Measurements from ENCODE around the gene NECTIN1. TPM values are rescaled to one million over a fixed set of nuclear protein-coding genes. Genes with fewer than 3 reads are reported as not detected.
A peak's percentile ranks its signal among the peaks of the same experiment; 100 is the strongest.

The NECTIN1 gene
- total and polyA plus RNA-seq, 4 donors = 4.7 to 18.3 (median 7.3) TPM

- TF ChIP-seq, protein P1, sequence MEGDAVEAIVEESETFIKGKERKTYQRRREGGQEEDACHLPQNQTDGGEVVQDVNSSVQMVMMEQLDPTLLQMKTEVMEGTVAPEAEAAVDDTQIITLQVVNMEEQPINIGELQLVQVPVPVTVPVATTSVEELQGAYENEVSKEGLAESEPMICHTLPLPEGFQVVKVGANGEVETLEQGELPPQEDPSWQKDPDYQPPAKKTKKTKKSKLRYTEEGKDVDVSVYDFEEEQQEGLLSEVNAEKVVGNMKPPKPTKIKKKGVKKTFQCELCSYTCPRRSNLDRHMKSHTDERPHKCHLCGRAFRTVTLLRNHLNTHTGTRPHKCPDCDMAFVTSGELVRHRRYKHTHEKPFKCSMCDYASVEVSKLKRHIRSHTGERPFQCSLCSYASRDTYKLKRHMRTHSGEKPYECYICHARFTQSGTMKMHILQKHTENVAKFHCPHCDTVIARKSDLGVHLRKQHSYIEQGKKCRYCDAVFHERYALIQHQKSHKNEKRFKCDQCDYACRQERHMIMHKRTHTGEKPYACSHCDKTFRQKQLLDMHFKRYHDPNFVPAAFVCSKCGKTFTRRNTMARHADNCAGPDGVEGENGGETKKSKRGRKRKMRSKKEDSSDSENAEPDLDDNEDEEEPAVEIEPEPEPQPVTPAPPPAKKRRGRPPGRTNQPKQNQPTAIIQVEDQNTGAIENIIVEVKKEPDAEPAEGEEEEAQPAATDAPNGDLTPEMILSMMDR (IDR thresholded peaks at IDR 0.05; ENCODE audit: control extremely low read depth, extremely low read depth) = no peak
- Histone ChIP-seq H3K9ac (ENCODE audit: insufficient read depth in 1 of 2, low read length in 2 of 2) (no peak overlapping the region), H3K27ac (ENCODE audit: low read depth in 1 of 2, low read length in 1 of 2) (peak overlapping the region in 1 of 2 donors; percentile 41), H3K4me1 (ENCODE audit: control insufficient read depth in 5 of 5, insufficient read depth in 5 of 5, low read length in 5 of 5) (peaks cover 0 to 31% (median 7%) of the 10 kb centered on the region in 5 donors), H3K27me3 (ENCODE audit: control insufficient read depth in 3 of 3, insufficient read depth in 3 of 3, low read length in 2 of 3) (peaks cover 0 to 3% (median 0%) of the 10 kb centered on the region in 3 donors), H3K9me3 (ENCODE audit: control insufficient read depth in 4 of 4, insufficient read depth in 3 of 4, low read length in 3 of 4) (no peaks in the 10 kb centered on the region), H3K36me3 (ENCODE audit: control insufficient read depth in 4 of 4, insufficient read depth in 4 of 4, low read length in 4 of 4) (no peaks in the 10 kb centered on the region), H3K4me3 (no peak overlapping the region)
- WGBS, 2 donors = 0 to 1% methylated on average over 21 of the region's 21 CpGs
- DNase-seq (no peak), ATAC-seq (ENCODE audit: insufficient read depth, low FRiP score) (no peak)
These were observed 554 bp upstream of the NECTIN1 start for GRCh38 chr11:119729581-119729927.

DNA sequence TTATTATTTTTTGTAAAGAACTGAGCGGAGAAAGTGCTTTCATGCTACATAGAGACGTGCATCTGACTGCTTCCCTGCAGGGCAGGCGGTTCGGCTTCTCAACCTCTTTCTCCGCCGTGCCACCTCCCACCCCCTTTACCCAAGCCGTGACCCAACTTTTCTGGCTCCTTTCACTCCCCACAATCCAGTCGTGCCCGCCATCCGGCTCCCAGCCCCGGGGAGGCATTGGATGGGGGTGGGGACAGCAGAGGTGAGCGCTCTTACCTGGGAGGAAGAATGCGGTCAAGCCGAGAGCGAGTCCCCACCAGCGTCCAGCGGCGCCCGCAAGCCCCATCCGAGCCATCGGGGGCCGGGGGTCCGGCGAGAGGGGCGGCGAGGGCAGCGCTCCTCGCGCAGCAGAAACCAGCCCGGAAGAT is 781 bp downstream of the NECTIN1 start:
- H3K4me1 ChIP-seq (ENCODE audit: control insufficient read depth in 5 of 5, insufficient read depth in 5 of 5, low read length in 5 of 5) = peaks cover 0 to 31% (median 7%) of the 10 kb centered on the region in 5 donors
- H3K27me3 ChIP-seq (ENCODE audit: control insufficient read depth in 3 of 3, insufficient read depth in 3 of 3, low read length in 2 of 3) = peaks cover 0 to 3% (median 0%) of the 10 kb centered on the region in 3 donors
- WGBS, 2 donors = 0 to 1% methylated on average over 29 to 30 of the region's 30 CpGs
- no peaks in the 10 kb centered on the region for H3K36me3 ChIP-seq (ENCODE audit: control insufficient read depth in 4 of 4, insufficient read depth in 4 of 4, low read length in 4 of 4)
- peak overlapping the region; percentile 26 to 93 for H3K27ac ChIP-seq (ENCODE audit: low read depth in 1 of 2, low read length in 1 of 2)
- TF ChIP-seq, protein P1 (IDR thresholded peaks at IDR 0.05; ENCODE audit: control extremely low read depth, extremely low read depth) = no peak
- DNase-seq (peak in 2 of 3 donors; percentile 28), ATAC-seq (ENCODE audit: insufficient read depth, low FRiP score) (no peak)
- peak overlapping the region; percentile 55 for H3K4me3 ChIP-seq
- H3K9me3 ChIP-seq (ENCODE audit: control insufficient read depth in 4 of 4, insufficient read depth in 3 of 4, low read length in 3 of 4) = no peaks in the 10 kb centered on the region
- H3K9ac ChIP-seq (ENCODE audit: insufficient read depth in 1 of 2, low read length in 2 of 2) = peak overlapping the region; percentile 16 to 51

DNA sequence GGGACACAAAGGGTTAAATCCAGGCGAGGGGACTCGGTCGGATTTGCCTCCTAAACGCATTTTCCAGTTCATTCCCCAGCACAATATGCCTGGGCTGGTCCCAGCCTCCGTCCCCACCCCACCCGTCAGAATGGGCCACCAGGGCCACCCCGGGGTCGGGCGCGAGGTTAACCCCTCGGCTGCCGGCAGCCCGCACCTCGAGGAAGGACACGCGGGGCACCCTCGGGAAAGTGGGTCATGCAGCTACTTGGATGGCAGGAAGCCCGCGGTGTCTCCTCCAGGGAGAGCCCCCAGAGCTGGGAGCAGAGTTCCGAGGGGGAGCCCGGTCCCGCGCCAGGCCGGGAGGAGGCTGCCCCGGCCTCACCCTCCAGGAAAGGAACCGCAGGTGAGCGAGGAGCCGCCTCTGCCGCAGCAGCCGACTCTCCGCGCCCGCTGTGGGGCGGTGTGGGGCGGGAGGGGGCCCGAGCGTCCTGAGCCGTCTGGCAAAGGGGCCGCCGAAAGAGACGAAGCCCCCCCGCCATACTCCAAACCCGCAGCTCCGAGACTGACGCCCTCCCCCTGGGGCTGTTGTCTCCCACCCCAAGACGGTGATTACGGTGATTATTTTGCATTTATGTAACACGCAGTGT is 1.4 kb downstream of the NECTIN1 start:
- ATAC-seq (ENCODE audit: insufficient read depth, low FRiP score) = no peak
- DNase-seq = peak; percentile 15 to 37 (median 32)

More for the DNA sequence above, 1.4 kb downstream of the NECTIN1 start:
- Histone ChIP-seq H3K4me3 (peak overlapping the region; percentile 55), H3K9ac (ENCODE audit: insufficient read depth in 1 of 2, low read length in 2 of 2) (peak overlapping the region; percentile 16 to 51), H3K9me3 (ENCODE audit: control insufficient read depth in 4 of 4, insufficient read depth in 3 of 4, low read length in 3 of 4) (no peaks in the 10 kb centered on the region), H3K4me1 (ENCODE audit: control insufficient read depth in 5 of 5, insufficient read depth in 5 of 5, low read length in 5 of 5) (peaks cover 0 to 31% (median 7%) of the 10 kb centered on the region in 5 donors), H3K27me3 (ENCODE audit: control insufficient read depth in 3 of 3, insufficient read depth in 3 of 3, low read length in 2 of 3) (peaks cover 0 to 3% (median 0%) of the 10 kb centered on the region in 3 donors), H3K36me3 (ENCODE audit: control insufficient read depth in 4 of 4, insufficient read depth in 4 of 4, low read length in 4 of 4) (no peaks in the 10 kb centered on the region), H3K27ac (ENCODE audit: low read depth in 1 of 2, low read length in 1 of 2) (no peak overlapping the region)
- WGBS, 2 donors = 0% methylated on average over 38 to 48 of the region's 48 CpGs
- TF ChIP-seq, protein P1 (IDR thresholded peaks at IDR 0.05; ENCODE audit: control extremely low read depth, extremely low read depth) = no peak

Data from lung (tissue), 12 donors.